GM18508 (cell line): ENCODE measurements around the gene GPC5.
A peak's percentile ranks its signal among the peaks of the same experiment; 100 is the strongest.
"Not testable (repeated sequence)": the region's sequence is repeated elsewhere in the genome, so short reads cannot be mapped to it uniquely, and the experiment has no call there.

Experiments used
- ATAC-seq: cut with Tn5 transposase; IDR thresholded peaks from one replicate; pipeline ENCODE4 v1.9.1; 2021; ENCODE audit warnings: moderate number of reproducible peaks; ENCODE audit not compliant: insufficient read depth, unreplicated experiment

GPC5 gene

DNA sequence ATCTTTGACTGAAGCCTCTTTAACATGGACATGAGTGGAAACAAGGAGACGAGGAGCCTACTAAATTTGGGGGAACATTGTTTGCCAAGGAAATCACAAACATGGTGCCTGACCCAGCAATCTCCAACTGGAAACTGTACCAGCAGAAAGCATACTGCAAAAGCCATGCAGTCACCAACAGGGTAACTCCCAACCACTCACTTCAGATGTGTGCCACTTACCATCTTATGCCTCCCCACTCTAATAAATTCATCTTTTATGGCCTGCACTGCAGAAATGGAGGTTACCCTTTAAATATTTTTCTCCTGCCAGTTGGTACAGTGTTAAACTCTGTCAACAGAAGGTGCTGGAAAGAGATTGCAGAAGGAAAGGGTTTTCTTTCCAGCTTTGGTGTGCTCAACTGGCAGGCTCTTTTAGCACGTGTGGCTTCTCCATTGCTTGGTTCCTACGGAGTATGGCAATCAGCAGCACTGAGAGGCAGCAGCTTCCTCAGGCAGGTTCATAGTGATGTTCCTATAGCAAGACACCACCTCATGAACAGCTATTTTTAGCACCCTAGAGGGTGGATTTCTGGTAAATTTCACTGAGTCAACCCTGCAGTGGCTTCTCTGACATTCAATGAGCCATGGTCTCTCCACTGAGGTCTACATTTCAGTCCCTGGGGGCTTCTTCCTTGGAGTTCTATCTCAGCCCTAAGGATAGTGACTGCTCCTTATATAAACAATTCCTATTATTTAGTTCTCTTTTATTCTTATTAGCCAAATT is 29.6 kb upstream of the GPC5 start:
- ATAC-seq = no peak

- ATAC-seq = no peak
Observed at GRCh38 chr13:91369441-91369831, 29.0 kb upstream of the GPC5 start.

DNA sequence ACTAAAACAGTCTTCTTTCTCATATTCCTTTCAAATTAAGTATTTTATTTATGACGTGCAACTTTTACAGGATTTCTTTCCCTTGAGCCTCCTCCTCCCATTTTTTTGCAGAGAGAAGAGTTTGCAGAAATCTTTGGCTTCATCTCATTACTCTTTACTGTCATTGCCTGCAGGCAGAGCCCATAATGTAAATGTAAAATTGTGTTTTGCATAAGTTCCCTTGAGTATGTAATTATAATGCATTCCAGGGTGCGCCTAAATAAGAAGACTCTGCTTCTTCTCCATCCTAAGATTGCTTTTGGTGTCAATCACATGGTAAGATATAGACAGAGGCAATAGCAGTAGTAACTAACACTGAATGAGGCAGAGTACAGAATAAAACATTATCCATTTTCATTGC is 27.9 kb upstream of the GPC5 start:
- ATAC-seq = no peak

DNA sequence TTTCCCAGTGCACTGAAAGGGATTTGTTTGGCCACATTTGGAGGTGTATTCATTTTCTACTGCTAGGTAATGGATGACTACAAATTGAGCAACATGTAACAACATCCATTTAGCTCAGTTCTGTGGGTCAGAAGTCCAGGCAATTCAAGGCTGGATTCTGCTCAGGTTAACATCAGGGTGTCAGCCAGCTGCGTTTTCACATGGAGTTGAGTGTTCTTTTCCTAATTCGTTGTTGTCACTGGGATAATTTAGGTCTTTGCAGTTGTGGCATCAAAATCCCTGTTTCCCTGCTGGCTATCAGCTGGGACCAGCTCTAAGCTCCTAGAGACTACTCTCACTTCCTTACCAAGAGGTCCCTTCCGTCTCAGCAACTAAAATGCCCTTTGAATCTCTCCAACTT is 25.5 kb upstream of the GPC5 start:
- ATAC-seq = no peak

DNA sequence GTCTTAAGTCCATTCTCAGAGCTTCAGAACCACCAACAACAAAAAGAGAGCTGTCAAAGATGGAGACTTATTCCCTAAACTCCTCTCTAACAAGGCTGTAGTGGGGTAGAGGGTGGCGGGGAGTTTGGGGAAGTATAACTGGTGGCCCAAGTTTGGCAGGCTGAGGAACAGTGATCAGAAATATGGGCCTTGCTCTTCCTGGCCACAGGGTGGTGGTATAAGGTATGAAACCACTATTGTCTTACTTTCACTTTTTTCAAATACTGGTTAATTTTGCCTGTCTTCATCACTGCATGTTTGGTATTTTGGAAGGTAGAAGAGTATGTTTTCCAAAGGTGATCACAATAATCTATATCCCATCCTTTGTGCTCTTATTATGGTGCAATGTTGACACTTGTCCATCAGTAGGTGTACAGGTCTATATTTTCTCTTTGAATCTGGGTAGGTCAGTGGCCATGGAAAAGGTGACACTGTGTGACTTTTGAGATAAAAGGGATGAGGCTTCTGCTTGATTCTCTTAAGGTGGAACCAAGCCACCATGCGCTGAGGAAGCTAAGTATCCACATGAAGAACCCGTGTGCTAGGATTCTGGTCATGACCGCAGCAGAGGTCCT is 23.2 kb upstream of the GPC5 start:
- ATAC-seq = peak; percentile 99

GRCh38 chr13:91381371-91381770 is 17.1 kb upstream of the GPC5 start:
- ATAC-seq = no peak

DNA sequence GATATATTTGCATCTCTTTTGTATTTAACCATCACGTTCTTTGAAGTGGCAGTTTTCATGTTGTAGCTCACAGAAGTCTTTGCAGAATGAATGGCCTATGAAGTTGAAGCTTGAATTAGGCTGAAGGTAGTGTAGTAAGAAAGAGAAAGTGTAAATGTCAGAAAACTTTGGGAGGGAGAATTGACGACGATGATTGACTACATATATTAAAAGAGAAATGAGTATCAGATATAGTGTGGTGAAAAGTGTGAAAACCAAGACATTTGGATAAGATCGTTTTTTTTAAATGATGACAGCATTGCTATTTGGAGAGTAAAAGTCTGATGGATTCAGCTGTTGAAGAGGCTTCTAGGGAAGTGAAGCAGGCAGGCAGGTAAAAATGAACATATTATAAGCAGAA is 14.6 kb upstream of the GPC5 start:
- no peak for ATAC-seq

- no peak for ATAC-seq
Observed at GRCh38 chr13:91384896-91385295, 13.5 kb upstream of the GPC5 start.

DNA sequence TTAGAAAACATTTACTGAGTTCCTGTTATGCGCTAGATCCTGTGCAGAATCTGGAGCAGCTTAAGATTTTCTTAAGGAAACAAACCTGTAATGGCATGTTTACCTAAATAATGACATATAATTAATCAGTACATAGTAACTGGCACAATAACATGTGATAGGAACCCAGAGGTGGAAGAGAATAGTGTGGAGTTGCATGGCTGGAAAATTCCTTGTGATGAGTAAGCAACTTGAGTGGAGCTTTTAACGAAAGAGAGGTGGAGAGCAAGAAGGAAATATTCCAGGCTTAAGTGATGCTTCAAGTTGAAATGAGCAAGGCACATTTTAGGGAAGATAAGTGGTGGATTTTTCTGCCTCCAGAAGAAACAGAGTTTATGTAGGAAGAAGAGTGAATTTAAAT is 9.2 kb upstream of the GPC5 start:
- no peak for ATAC-seq

DNA sequence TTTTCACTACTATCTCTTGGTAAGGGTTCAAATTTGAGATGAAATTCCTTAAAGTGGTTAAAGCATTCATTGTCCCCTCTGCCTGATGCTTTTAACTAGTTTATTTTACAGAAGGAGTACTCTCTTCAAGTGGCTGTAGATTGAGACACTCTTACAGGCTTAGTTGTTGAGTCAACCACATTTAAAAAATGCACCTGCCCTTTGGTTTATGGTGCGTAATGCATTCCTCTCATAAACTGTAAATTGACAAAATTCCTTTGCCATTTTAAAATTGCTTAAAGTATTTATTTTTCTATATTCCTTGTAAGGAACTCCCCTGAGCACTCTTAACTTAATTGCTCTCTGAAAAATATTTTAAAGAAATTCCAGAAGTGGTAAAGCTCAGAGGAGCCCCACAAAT is 826 bp upstream of the GPC5 start:
- no peak for ATAC-seq

DNA sequence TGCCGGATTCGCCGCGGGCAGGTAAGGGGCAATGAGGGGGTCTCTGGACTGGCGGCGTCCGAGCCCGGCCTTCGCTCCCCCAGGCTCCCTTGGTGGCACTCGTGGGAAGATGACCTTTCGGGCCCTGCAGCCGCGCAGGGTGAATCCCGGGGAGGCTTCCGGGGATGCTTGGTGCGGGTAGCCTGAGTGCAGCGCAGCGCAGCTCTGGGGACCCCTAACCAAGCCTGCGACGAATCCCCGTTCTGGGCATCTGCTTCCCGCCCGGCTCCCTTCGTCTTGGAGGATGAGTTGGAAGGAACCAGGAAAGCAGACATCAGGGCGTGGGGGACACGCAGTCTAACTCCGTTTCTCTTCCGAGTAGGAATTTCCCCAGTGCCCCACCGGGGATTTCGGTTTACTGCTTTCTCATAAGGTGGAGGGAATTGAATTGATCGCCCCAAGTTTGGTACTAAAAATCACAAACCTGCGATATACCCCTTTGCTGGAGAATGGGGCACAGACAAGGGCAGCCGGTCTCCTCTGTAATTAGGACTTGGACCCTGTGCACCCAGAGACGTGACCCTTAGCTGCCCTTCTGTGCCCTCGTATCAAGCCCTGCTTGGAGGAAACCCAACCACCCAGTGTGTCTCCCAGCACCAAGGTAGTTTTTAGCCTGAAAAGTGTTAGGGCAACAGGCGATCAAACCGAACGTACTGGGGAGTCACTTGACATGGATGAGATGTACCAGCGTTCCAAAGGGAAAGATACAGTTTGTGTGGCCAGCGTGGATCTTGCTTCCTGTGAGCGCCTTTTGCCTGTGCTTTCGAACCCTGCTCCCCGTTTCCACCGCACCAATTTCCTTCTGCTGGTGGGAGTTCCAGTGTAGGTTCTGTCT is 1.0 kb downstream of the GPC5 start:
- no peak for ATAC-seq

GRCh38 chr13:91400063-91400399 is 1.6 kb downstream of the GPC5 start:
- no peak for ATAC-seq

GRCh38 chr13:91400671-91401070 is 2.2 kb downstream of the GPC5 start:
- no peak for ATAC-seq

- ATAC-seq = no peak
Observed at GRCh38 chr13:91401920-91402319, 3.5 kb downstream of the GPC5 start.

DNA sequence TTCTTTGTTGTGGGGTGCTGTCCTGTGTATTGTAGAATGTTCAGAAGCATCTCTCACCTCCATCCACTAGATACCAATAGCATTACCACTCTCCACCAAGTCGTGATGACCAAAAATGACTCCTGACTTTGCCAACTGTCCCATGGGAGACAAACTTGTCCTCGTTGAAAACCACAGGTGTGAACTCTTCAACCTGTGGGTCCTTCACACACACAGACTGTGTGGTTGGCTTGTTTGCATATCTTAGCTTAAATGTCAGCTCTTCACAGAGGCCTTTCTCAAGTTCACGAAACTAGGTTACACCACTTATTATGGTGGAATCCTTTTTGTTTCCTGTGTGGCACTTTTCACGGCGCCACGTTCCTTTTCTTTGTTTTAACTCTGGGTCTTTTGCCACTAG is 6.8 kb downstream of the GPC5 start:
- ATAC-seq = no peak

DNA sequence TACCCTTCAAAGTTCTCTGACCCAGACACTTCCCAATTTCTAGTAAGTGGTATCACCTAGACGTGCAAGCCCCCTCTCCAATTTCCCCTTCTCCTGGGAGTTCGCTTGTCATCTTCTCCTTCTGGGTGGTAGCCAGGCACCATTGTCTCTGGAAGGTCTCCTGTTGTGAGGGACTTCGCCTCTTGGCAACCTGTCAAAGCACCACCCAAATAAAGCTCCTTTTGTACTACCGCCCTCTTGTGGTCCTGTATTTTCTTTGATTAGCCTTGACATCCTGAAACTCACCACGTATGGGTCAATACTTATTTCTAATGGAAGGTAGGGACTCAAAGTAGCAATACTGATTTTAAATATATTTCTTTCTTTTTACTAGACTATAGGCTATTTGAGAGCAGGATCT is 8.2 kb downstream of the GPC5 start:
- peak; percentile 72 for ATAC-seq

- no peak for ATAC-seq
Observed at GRCh38 chr13:91408971-91409370, 10.6 kb downstream of the GPC5 start.

GRCh38 chr13:91416579-91416978 is 18.2 kb downstream of the GPC5 start:
- not testable (repeated sequence) for ATAC-seq

DNA sequence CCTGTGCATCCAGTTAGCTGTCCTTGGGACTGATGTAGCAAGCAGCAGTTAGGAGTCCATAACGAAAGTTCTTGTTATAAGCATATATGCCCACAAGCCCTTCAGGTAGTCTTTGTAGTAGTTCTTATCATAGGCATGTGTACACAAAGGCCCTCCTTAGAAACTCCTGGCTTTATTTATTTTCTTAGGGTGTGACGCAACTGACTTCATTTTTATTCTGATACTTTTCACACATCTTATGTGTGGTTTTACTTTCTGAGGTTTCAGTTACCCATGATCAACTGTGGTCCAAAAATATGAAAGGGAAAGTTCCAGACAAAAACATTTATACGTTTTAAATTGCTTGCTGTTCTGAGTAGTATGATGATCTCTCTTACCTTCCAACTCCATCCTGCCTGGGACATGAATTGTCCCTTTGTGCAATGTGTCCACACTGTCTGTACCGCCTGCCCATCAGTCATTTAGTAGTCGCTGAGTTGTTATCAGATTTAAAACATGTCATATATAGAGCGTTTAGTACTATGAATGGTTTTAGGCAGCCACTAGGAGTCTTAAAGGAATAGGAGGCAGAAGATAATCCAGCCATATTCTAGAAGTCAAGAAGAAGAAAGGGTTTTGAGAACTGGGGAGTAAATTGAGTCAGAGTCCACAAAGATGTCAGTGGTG is 19.4 kb downstream of the GPC5 start:
- ATAC-seq = no peak

- ATAC-seq = no peak
Observed at GRCh38 chr13:91426913-91427312, 28.5 kb downstream of the GPC5 start.

- not testable (repeated sequence) for ATAC-seq
Observed at GRCh38 chr13:91438674-91439073, 40.3 kb downstream of the GPC5 start.
